GM10248 (cell line): Measurements from ENCODE around the gene KDM5C.

ENCODE experiments used
- CTCF ChIA-PET: fragments of 300-600 bp; sonication (Branson Sonifier 250); formaldehyde crosslinking; extraction: SDS; loops from one replicate; lab custom pipeline; 2021; ENCODE audit warnings: antibody characterized with exemption; lab: Yijun Ruan, JAX
- POLR2A ChIA-PET: fragments of 350-650 bp; sonication (Branson Sonifier 250); formaldehyde crosslinking; extraction: SDS; loops from one replicate; lab custom pipeline; 2020; ENCODE audit warnings: antibody characterized with exemption; lab: Yijun Ruan, JAX
- DNase-seq: peaks from one replicate; pipeline ENCODE4 v3.0.0; 2012; ENCODE audit errors: extremely low spot score
- TF ChIP-seq, protein P1 (sequence below): IDR thresholded peaks from 2 replicates; pipeline ENCODE4 v1.5.1; 2012; ENCODE audit warnings: mild to moderate bottlenecking, low read depth; ENCODE audit errors: extremely low read depth, missing control alignments, control extremely low read depth

Gene KDM5C

DNA sequence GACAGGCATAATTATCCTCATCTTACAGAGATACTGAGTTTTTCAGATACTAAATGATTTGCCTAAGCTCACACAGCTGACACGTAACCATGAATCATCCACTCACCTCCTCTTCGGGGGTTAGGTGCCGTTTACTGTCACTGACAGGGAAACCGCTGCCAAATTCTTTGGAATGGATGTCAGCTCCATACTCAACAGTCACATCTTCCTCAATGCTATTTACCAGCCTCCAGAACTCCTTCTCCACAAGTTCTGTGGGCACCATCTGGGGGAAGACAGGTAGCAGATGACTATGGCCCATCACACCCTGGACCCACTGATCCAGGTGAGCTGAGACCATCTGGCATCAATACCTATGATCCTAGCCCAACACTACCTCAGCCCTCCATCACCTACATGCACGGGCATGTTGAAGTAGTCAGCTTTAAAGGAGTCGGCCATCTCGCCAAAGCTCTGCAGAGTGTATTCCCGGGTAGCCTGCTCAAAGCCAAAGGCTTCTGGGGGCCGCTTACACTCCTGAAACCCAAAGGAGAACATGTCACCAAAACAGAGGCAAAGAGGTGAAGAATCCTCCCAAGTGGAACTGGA, 13.5 kb downstream of the KDM5C start:
- no peak for DNase-seq
- TF ChIP-seq, protein P1, sequence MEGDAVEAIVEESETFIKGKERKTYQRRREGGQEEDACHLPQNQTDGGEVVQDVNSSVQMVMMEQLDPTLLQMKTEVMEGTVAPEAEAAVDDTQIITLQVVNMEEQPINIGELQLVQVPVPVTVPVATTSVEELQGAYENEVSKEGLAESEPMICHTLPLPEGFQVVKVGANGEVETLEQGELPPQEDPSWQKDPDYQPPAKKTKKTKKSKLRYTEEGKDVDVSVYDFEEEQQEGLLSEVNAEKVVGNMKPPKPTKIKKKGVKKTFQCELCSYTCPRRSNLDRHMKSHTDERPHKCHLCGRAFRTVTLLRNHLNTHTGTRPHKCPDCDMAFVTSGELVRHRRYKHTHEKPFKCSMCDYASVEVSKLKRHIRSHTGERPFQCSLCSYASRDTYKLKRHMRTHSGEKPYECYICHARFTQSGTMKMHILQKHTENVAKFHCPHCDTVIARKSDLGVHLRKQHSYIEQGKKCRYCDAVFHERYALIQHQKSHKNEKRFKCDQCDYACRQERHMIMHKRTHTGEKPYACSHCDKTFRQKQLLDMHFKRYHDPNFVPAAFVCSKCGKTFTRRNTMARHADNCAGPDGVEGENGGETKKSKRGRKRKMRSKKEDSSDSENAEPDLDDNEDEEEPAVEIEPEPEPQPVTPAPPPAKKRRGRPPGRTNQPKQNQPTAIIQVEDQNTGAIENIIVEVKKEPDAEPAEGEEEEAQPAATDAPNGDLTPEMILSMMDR = no peak
- ChIA-PET CTCF (no interaction called here), POLR2A (no interaction called here)

DNA sequence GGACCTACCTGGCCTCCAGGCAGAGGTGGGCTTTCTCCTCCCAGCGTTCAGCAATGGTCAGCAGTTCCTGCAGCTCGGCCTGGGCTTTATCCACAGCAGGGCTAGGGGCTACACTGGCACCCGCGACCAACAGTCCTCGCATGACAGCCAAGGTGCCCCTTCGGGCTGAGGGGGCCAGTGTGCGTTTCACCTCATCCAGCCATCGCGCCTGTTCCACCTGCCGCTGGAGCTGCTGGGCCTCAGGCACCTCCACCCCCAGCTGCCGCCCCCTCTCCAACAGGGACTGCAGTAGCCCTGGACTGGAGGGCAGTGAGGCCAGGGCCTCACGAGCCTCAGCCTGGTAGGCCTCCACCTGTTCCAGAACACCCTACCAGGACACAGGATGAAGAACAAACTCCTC, 28.3 kb downstream of the KDM5C start:
- ChIA-PET CTCF (no interaction called here), POLR2A (no interaction called here)
- DNase-seq = no peak
- TF ChIP-seq, protein P1 = no peak

DNA sequence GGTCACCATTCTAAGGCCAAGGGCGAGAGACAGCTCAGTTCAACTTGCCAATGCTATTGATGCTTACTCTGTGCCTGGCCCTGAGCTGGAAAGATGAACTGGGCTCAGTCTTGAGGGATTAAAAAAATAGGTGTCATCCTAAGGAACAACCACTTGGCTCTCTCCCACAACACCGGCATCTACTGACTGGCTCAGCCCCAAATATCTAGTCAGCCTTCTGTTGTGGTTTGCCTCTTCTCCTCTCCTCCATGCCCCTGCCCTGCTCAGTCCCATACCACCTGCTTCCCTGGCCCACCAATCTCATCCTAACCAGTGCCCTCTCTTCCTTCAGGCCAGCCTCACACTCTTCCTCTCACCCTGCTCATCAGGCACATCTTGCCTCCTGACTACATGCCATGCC, 29.6 kb downstream of the KDM5C start:
- DNase-seq = no peak
- POLR2A ChIA-PET = interaction anchor here (0.6 kb wide), 1 partner anchor 572 kb away, joined by 5 read pairs; no protein-coding TSS in a partner anchor

DNA sequence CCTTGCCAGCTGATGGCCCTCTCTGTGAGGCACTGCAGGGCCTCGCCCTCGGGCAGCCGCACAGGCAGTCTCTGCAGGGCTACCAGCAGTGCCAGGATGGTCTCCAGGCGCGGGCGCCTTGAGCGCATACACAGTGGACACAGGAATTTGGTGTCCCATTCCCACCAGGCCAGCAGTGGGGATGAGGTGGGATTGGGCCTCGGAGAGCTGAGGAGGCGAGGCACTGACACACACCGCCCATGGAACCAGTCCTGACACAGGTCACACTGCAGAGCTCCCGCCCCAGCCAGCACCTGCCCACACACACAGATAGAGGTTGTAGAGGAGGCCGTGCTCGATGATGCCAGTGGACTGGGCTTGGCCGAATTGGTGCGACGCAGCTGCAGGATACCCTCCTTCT, 30.7 kb downstream of the KDM5C start:
- TF ChIP-seq, protein P1 = no peak
- ChIA-PET CTCF (no interaction called here), POLR2A (no interaction called here)
- DNase-seq = no peak

More for the DNA sequence above, 29.6 kb downstream of the KDM5C start:
- TF ChIP-seq, protein P1 = no peak
- CTCF ChIA-PET = no interaction called here

DNA sequence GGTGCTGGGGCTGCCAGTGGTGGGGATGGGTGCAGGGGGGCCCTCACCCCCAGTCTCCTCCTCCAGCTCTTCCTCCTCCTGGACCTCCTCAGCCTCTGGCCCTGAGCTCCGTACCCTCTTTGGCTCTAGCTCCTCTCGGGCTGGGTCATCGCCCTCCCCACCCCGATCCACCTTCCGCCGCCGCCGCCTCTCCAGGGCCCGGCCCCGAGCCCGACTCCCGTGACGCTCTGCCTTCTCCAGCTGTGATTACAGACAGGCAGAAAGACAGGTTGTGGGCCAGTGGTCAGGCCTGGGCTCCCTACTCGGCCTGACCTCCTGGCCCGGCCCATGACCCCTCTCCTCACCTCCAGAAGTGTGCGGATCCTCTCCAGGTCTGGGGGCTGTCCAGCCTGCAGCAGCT, 31.9 kb downstream of the KDM5C start:
- ChIA-PET CTCF (no interaction called here), POLR2A (no interaction called here)
- no peak for DNase-seq
- TF ChIP-seq, protein P1 = no peak

DNA sequence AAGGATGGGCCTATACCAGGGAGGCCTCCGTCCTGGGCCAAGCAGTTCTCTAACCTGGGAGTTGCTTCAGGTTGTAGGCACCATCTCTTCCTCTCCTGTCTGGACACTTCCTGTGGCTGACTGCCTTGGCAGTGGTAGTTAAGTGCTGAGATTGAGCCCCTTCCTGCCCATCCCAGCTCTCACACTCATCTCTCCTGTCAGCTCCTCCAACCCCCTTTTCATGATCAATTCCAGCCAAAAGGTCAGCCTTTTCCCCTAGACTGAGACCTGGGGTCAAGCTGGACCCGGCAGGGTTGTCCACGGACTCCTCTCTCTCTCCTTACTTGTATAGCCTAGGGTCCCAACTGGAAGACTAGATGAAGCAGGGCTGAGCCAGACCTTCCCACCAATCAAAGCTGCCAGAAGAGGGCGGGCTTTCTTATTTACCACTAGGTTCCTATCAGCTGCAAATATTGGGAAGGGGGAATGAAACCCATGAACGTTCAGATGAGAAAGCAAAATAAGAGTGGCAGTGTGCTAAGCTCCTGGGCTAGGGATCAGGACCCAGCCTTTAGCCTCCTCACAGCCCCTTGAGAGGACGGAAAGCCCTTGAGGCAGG, 34.5 kb downstream of the KDM5C start:
- ChIA-PET POLR2A (interaction anchor here (0.6 kb wide), 1 partner anchor 225 kb away, joined by 3 read pairs; no protein-coding TSS in a partner anchor), CTCF (interaction anchor here (1.0 kb wide), 1 partner anchor 11 kb away, joined by 3 read pairs; no protein-coding TSS in a partner anchor)
- TF ChIP-seq, protein P1 = no peak
- no peak for DNase-seq
